GM12801 (cell line): ENCODE measurements around the gene PRSS8.

Source experiments
- TF ChIP-seq, protein P1 (sequence below): IDR thresholded peaks from one replicate; pipeline ENCODE4 v1.5.1; 2011; ENCODE audit warnings: control low read depth; ENCODE audit not compliant: insufficient read length; ENCODE audit errors: extremely low read depth

PRSS8 gene

GRCh38 chr16:31083081-31083480, 52.4 kb downstream of the PRSS8 start:
- TF ChIP-seq, protein P1, sequence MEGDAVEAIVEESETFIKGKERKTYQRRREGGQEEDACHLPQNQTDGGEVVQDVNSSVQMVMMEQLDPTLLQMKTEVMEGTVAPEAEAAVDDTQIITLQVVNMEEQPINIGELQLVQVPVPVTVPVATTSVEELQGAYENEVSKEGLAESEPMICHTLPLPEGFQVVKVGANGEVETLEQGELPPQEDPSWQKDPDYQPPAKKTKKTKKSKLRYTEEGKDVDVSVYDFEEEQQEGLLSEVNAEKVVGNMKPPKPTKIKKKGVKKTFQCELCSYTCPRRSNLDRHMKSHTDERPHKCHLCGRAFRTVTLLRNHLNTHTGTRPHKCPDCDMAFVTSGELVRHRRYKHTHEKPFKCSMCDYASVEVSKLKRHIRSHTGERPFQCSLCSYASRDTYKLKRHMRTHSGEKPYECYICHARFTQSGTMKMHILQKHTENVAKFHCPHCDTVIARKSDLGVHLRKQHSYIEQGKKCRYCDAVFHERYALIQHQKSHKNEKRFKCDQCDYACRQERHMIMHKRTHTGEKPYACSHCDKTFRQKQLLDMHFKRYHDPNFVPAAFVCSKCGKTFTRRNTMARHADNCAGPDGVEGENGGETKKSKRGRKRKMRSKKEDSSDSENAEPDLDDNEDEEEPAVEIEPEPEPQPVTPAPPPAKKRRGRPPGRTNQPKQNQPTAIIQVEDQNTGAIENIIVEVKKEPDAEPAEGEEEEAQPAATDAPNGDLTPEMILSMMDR: no peak

GRCh38 chr16:31082368-31083045, 53.0 kb downstream of the PRSS8 start:
- TF ChIP-seq, protein P1: no peak
